CD4-positive, alpha-beta T cell (primary cell): ENCODE data around the gene CEP70. TPM values are rescaled to one million over a fixed set of nuclear protein-coding genes. Genes with fewer than 3 reads are reported as not detected.

Source experiments
- ATAC-seq: fragments of 200-7000 bp; cut with Tn5 transposase; one replicate; pipeline ENCODE4 v1.10.0; 2022; ENCODE audit warnings: mild to moderate bottlenecking; ENCODE audit not compliant: poor library complexity
- CTCF ChIA-PET: fragments of 350-600 bp; sonication (Branson Sonifier 250); formaldehyde crosslinking; loops from one replicate; lab custom pipeline; 2021; ENCODE audit warnings: antibody characterized with exemption, inconsistent platforms; lab: Charles Lee
- POLR2A ChIA-PET: fragments of 350-600 bp; sonication (Branson Sonifier 250); formaldehyde crosslinking; loops from one replicate; lab custom pipeline; 2021; ENCODE audit warnings: antibody characterized with exemption, inconsistent platforms; lab: Charles Lee
- DNase-seq, 14 experiments: peaks; one replicate each; pipeline ENCODE4 v3.0.0-alpha.2; 2013 to 2020; ENCODE audit warnings: mixed read lengths in 2 of 14
- H3K27ac ChIP-seq, 2 donors: one replicate each; pipeline versions ENCODE4 v1.5.1 to v1.7.0; 2013; ENCODE audit warnings: low read length in 2 of 2, low read depth in 1 of 2, mild to moderate bottlenecking in 1 of 2
- H3K27me3 ChIP-seq, 2 experiments: 1 replicate in 1 of 2; 2 replicates in 1 of 2; pipeline versions ENCODE4 v1.6.1 to v1.7.0; 2013; ENCODE audit warnings: low read length in 2 of 2, control low read depth in 1 of 2, mild to moderate bottlenecking in 1 of 2, moderate library complexity in 1 of 2; ENCODE audit not compliant: insufficient read depth in 2 of 2, control insufficient read depth in 1 of 2
- H3K36me3 ChIP-seq: one replicate; pipeline ENCODE4 v1.6.1; 2013; ENCODE audit warnings: low read length, control low read depth; ENCODE audit not compliant: insufficient read depth
- H3K4me1 ChIP-seq: one replicate; pipeline ENCODE4 v1.6.1; 2013; ENCODE audit warnings: low read length, control low read depth; ENCODE audit not compliant: insufficient read depth
- H3K4me3 ChIP-seq: one replicate; pipeline ENCODE4 v1.5.1; 2013; ENCODE audit warnings: mild to moderate bottlenecking, low read length, moderate library complexity
- H3K9me3 ChIP-seq, 2 experiments: 1 replicate in 1 of 2; 2 replicates in 1 of 2; pipeline versions ENCODE4 v1.6.1 to v1.7.0; 2013; ENCODE audit warnings: low read length in 2 of 2, mild to moderate bottlenecking in 2 of 2, control low read depth in 1 of 2, moderate library complexity in 1 of 2; ENCODE audit not compliant: control insufficient read depth in 1 of 2, insufficient read depth in 1 of 2
- H3K27ac Mint-ChIP-seq: one replicate; pipeline ENCODE4 v1.8.0; 2020; ENCODE audit warnings: mixed read lengths
- H3K27me3 Mint-ChIP-seq: one replicate; pipeline ENCODE4 v1.8.0; 2021; ENCODE audit warnings: mixed read lengths
- H3K36me3 Mint-ChIP-seq: one replicate; pipeline ENCODE4 v1.8.0; 2021; ENCODE audit warnings: low read depth, mixed read lengths
- H3K4me1 Mint-ChIP-seq: one replicate; pipeline ENCODE4 v1.8.0; 2021; ENCODE audit warnings: low read depth, mixed read lengths
- H3K4me3 Mint-ChIP-seq: one replicate; pipeline ENCODE4 v1.8.0; 2020; ENCODE audit warnings: mild to moderate bottlenecking, mixed read lengths
- H3K9me3 Mint-ChIP-seq: one replicate; pipeline ENCODE4 v1.8.0; 2020; ENCODE audit warnings: mixed read lengths
- CTCF ChIP-seq: fragments of 200-600 bp; IDR thresholded peaks from one replicate; pipeline ENCODE4 v1.8.0; 2022; ENCODE audit warnings: antibody characterized with exemption, mild to moderate bottlenecking
- intact Hi-C, 2 experiments: fragments of 100-400 bp; cut with DNase I in 1 of 2; cut with micrococcal nuclease in 1 of 2; formaldehyde crosslinking; loops; one replicate each; pipeline versions ENCODE4 v1.15.1 to v1.9.0; 2023 to 2025; cut with DNase I, micrococcal nuclease
- total RNA-seq, 174 experiments: library from RNA in 2 of 174; stranded (reverse) in 2 of 174; gene quantifications; one replicate each; pipeline ENCODE4 v1.2.3 and lab custom pipeline; 2021 to 2026

The CEP70 gene
- total RNA-seq, 2 experiments from 2014 or later, result 21.5 to 23.0 TPM

GRCh38 chr3:138463724-138464490, 130.2 kb downstream of the CEP70 start:
- no peak for TF ChIP-seq CTCF
- ATAC-seq (no peak), DNase-seq (no peak)
- H3K4me3 ChIP-seq, result no peak overlapping the region
- Mint-ChIP-seq H3K4me3 (no peak overlapping the region), H3K36me3 (no peaks in the 10 kb centered on the region), H3K27ac (no peak overlapping the region), H3K4me1 (no peaks in the 10 kb centered on the region), H3K27me3 (peaks cover 10% of the 10 kb centered on the region), H3K9me3 (no peaks in the 10 kb centered on the region)
- ChIA-PET POLR2A (no interaction called here), CTCF (no interaction called here)
- peaks cover 0 to 6% of the 10 kb centered on the region in 2 experiments for H3K9me3 ChIP-seq
- no peak overlapping the region for H3K27ac ChIP-seq
- H3K27me3 ChIP-seq, result no peaks in the 10 kb centered on the region
- H3K4me1 ChIP-seq, result no peaks in the 10 kb centered on the region
- intact Hi-C loops, result no loop called here
- H3K36me3 ChIP-seq, result no peaks in the 10 kb centered on the region

GRCh38 chr3:138461896-138462295, 132.2 kb downstream of the CEP70 start:
- H3K27me3 Mint-ChIP-seq, result peaks cover 10% of the 10 kb centered on the region
- no peak for ATAC-seq
- H3K4me1 Mint-ChIP-seq, result no peaks in the 10 kb centered on the region
- POLR2A ChIA-PET, result no interaction called here
- H3K36me3 Mint-ChIP-seq, result no peaks in the 10 kb centered on the region
- H3K4me1 ChIP-seq, result no peaks in the 10 kb centered on the region
- no peaks in the 10 kb centered on the region for H3K36me3 ChIP-seq
- no peaks in the 10 kb centered on the region for H3K27me3 ChIP-seq
- H3K9me3 Mint-ChIP-seq, result no peaks in the 10 kb centered on the region
- no peak overlapping the region for H3K4me3 ChIP-seq
- TF ChIP-seq CTCF, result no peak
- peak in 1 of 14 experiments; percentile 1 for DNase-seq
- intact Hi-C loops, result no loop called here
- no peak overlapping the region for H3K27ac ChIP-seq
- H3K9me3 ChIP-seq, result peaks cover 0 to 6% of the 10 kb centered on the region in 2 experiments
- H3K4me3 Mint-ChIP-seq, result no peak overlapping the region
- CTCF ChIA-PET, result no interaction called here
- H3K27ac Mint-ChIP-seq, result no peak overlapping the region

GRCh38 chr3:138461246-138461645, 132.8 kb downstream of the CEP70 start:
- Mint-ChIP-seq H3K9me3 (no peaks in the 10 kb centered on the region), H3K27ac (no peak overlapping the region), H3K4me1 (no peaks in the 10 kb centered on the region), H3K36me3 (no peaks in the 10 kb centered on the region), H3K4me3 (no peak overlapping the region), H3K27me3 (peaks cover 5% of the 10 kb centered on the region)
- CTCF ChIA-PET, result no interaction called here
- no peaks in the 10 kb centered on the region for H3K36me3 ChIP-seq
- no peaks in the 10 kb centered on the region for H3K27me3 ChIP-seq
- DNase-seq (no peak), ATAC-seq (no peak)
- intact Hi-C loops, result no loop called here
- H3K4me3 ChIP-seq, result no peak overlapping the region
- TF ChIP-seq CTCF, result no peak
- POLR2A ChIA-PET, result no interaction called here
- no peak overlapping the region for H3K27ac ChIP-seq
- H3K9me3 ChIP-seq, result peaks cover 0 to 6% of the 10 kb centered on the region in 2 experiments
- H3K4me1 ChIP-seq, result no peaks in the 10 kb centered on the region
